ENCODE data around the gene TMEM60.

DNA sequence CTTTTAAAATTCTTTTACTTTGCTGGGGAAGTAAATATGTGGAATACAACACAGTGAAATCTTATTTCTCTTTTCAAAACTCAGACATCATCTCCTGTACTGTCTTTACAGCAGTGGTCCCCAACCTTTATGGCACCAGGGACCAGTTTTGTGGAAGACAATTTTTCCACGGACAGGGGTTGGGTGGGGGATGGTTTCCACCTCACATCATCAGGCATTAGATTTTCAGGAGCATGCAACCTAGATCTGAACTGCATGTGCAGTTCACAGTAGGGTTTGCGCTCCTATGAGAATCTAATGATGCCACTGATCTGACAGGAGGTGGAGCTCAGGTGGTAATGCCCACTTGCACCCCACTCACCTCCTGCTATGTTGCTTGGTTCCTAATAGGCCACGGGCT lies 12.2 kb downstream of the TMEM60 start:
- TF ChIP-seq, protein P1, sequence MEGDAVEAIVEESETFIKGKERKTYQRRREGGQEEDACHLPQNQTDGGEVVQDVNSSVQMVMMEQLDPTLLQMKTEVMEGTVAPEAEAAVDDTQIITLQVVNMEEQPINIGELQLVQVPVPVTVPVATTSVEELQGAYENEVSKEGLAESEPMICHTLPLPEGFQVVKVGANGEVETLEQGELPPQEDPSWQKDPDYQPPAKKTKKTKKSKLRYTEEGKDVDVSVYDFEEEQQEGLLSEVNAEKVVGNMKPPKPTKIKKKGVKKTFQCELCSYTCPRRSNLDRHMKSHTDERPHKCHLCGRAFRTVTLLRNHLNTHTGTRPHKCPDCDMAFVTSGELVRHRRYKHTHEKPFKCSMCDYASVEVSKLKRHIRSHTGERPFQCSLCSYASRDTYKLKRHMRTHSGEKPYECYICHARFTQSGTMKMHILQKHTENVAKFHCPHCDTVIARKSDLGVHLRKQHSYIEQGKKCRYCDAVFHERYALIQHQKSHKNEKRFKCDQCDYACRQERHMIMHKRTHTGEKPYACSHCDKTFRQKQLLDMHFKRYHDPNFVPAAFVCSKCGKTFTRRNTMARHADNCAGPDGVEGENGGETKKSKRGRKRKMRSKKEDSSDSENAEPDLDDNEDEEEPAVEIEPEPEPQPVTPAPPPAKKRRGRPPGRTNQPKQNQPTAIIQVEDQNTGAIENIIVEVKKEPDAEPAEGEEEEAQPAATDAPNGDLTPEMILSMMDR (optimal IDR thresholded peaks at IDR 0.05 in 1 of 3, IDR thresholded peaks at IDR 0.05 in 1 of 3, conservative IDR thresholded peaks at IDR 0.05 in 1 of 3; ENCODE audit: extremely low read depth in 1 of 3, insufficient read depth in 2 of 3, low read length in 3 of 3), result no peak
- TF ChIP-seq EZH2 (IDR thresholded peaks at IDR 0.05; ENCODE audit: low read length), result no peak
